Dendritic cell treated with granulocyte-macrophage colony-stimulating factor and Interleukin-4, amounts not matched to agents 40 ng/mL and 50 ng/mL, for 4 days (primary cell): ENCODE results near the gene TMEM63A.

Experiments
- H3K27ac Mint-ChIP-seq: one replicate; pipeline ENCODE4 v1.8.0; 2022; ENCODE audit warnings: mild to moderate bottlenecking, mixed read lengths
- H3K27me3 Mint-ChIP-seq: one replicate; pipeline ENCODE4 v1.8.0; 2022; ENCODE audit warnings: mild to moderate bottlenecking, mixed read lengths
- H3K36me3 Mint-ChIP-seq: one replicate; pipeline ENCODE4 v1.8.0; 2022; ENCODE audit warnings: low read depth, mixed read lengths
- H3K4me1 Mint-ChIP-seq: one replicate; pipeline ENCODE4 v1.8.0; 2022; ENCODE audit warnings: low read depth, mixed read lengths
- H3K4me3 Mint-ChIP-seq: one replicate; pipeline ENCODE4 v1.8.0; 2022; ENCODE audit warnings: mild to moderate bottlenecking, moderate library complexity, mixed read lengths
- H3K9me3 Mint-ChIP-seq: one replicate; pipeline ENCODE4 v1.8.0; 2022; ENCODE audit warnings: mixed read lengths
- intact Hi-C: fragments of 100-400 bp; cut with micrococcal nuclease; formaldehyde crosslinking; loops from one replicate; pipeline ENCODE4 v1.15.0; 2022

Gene TMEM63A

GRCh38 chr1:225834417-225835329 lies 47.5 kb downstream of the TMEM63A start:
- Mint-ChIP-seq H3K27me3 (no peaks in the 10 kb centered on the region), H3K36me3 (peaks cover 97% of the 10 kb centered on the region), H3K4me3 (no peak overlapping the region), H3K27ac (no peak overlapping the region), H3K4me1 (peaks cover 12% of the 10 kb centered on the region), H3K9me3 (no peaks in the 10 kb centered on the region)
- intact Hi-C loops, result no loop called here

- Mint-ChIP-seq H3K36me3 (peaks cover 82% of the 10 kb centered on the region), H3K4me3 (no peak overlapping the region), H3K27ac (no peak overlapping the region), H3K27me3 (no peaks in the 10 kb centered on the region), H3K9me3 (no peaks in the 10 kb centered on the region), H3K4me1 (peaks cover 32% of the 10 kb centered on the region)
- intact Hi-C loops, result no loop called here
Measured at GRCh38 chr1:225830841-225831240, 51.3 kb downstream of the TMEM63A start.

- no peak overlapping the region for H3K4me3 Mint-ChIP-seq
- peaks cover 52% of the 10 kb centered on the region for H3K4me1 Mint-ChIP-seq
- no peak overlapping the region for H3K27ac Mint-ChIP-seq
- H3K27me3 Mint-ChIP-seq, result no peaks in the 10 kb centered on the region
- no peaks in the 10 kb centered on the region for H3K9me3 Mint-ChIP-seq
- intact Hi-C loops, result no loop called here
- peaks cover 69% of the 10 kb centered on the region for H3K36me3 Mint-ChIP-seq
Measured at GRCh38 chr1:225828706-225829345, 53.4 kb downstream of the TMEM63A start.

GRCh38 chr1:225827076-225827475 lies 55.1 kb downstream of the TMEM63A start:
- peak overlapping the region; percentile 66 for H3K27ac Mint-ChIP-seq
- H3K27me3 Mint-ChIP-seq, result no peaks in the 10 kb centered on the region
- H3K4me3 Mint-ChIP-seq, result no peak overlapping the region
- peaks cover 59% of the 10 kb centered on the region for H3K4me1 Mint-ChIP-seq
- intact Hi-C loops, result no loop called here
- no peaks in the 10 kb centered on the region for H3K9me3 Mint-ChIP-seq
- H3K36me3 Mint-ChIP-seq, result peaks cover 61% of the 10 kb centered on the region

GRCh38 chr1:225825607-225826007 lies 56.6 kb downstream of the TMEM63A start:
- Mint-ChIP-seq H3K27me3 (no peaks in the 10 kb centered on the region), H3K9me3 (no peaks in the 10 kb centered on the region), H3K27ac (peak overlapping the region; percentile 66), H3K4me3 (peak overlapping the region; percentile 45), H3K4me1 (peaks cover 60% of the 10 kb centered on the region), H3K36me3 (peaks cover 53% of the 10 kb centered on the region)
- intact Hi-C loops, result no loop called here

- Mint-ChIP-seq H3K9me3 (no peaks in the 10 kb centered on the region), H3K4me3 (no peak overlapping the region), H3K27ac (peak overlapping the region; percentile 66), H3K27me3 (no peaks in the 10 kb centered on the region), H3K4me1 (peaks cover 58% of the 10 kb centered on the region), H3K36me3 (peaks cover 53% of the 10 kb centered on the region)
- intact Hi-C loops, result no loop called here
Measured at GRCh38 chr1:225825078-225825477, 57.1 kb downstream of the TMEM63A start.

- no peaks in the 10 kb centered on the region for H3K27me3 Mint-ChIP-seq
- peaks cover 53% of the 10 kb centered on the region for H3K36me3 Mint-ChIP-seq
- no peak overlapping the region for H3K27ac Mint-ChIP-seq
- H3K4me1 Mint-ChIP-seq, result peaks cover 53% of the 10 kb centered on the region
- intact Hi-C loops, result no loop called here
- no peaks in the 10 kb centered on the region for H3K9me3 Mint-ChIP-seq
- H3K4me3 Mint-ChIP-seq, result no peak overlapping the region
Measured at GRCh38 chr1:225824533-225824941, 57.6 kb downstream of the TMEM63A start.

- Mint-ChIP-seq H3K9me3 (no peaks in the 10 kb centered on the region), H3K36me3 (peaks cover 51% of the 10 kb centered on the region), H3K27me3 (no peaks in the 10 kb centered on the region), H3K27ac (no peak overlapping the region), H3K4me3 (no peak overlapping the region), H3K4me1 (peaks cover 50% of the 10 kb centered on the region)
- intact Hi-C loops, result no loop called here
Measured at GRCh38 chr1:225823811-225824261, 58.3 kb downstream of the TMEM63A start.

- no peaks in the 10 kb centered on the region for H3K9me3 Mint-ChIP-seq
- intact Hi-C loops, result no loop called here
- no peaks in the 10 kb centered on the region for H3K27me3 Mint-ChIP-seq
- H3K36me3 Mint-ChIP-seq, result peaks cover 46% of the 10 kb centered on the region
- H3K27ac Mint-ChIP-seq, result no peak overlapping the region
- no peak overlapping the region for H3K4me3 Mint-ChIP-seq
- H3K4me1 Mint-ChIP-seq, result peaks cover 55% of the 10 kb centered on the region
Measured at GRCh38 chr1:225822655-225823403, 59.4 kb downstream of the TMEM63A start.

- Mint-ChIP-seq H3K4me3 (no peak overlapping the region), H3K36me3 (peaks cover 43% of the 10 kb centered on the region), H3K9me3 (no peaks in the 10 kb centered on the region), H3K4me1 (peaks cover 50% of the 10 kb centered on the region), H3K27ac (no peak overlapping the region), H3K27me3 (no peaks in the 10 kb centered on the region)
- intact Hi-C loops, result no loop called here
Measured at GRCh38 chr1:225820522-225821120, 61.6 kb downstream of the TMEM63A start.

- H3K27ac Mint-ChIP-seq, result no peak overlapping the region
- no peak overlapping the region for H3K4me3 Mint-ChIP-seq
- H3K9me3 Mint-ChIP-seq, result no peaks in the 10 kb centered on the region
- intact Hi-C loops, result no loop called here
- H3K36me3 Mint-ChIP-seq, result peaks cover 45% of the 10 kb centered on the region
- H3K27me3 Mint-ChIP-seq, result no peaks in the 10 kb centered on the region
- H3K4me1 Mint-ChIP-seq, result peaks cover 43% of the 10 kb centered on the region
Measured at GRCh38 chr1:225819346-225820192, 62.6 kb downstream of the TMEM63A start.

- no peaks in the 10 kb centered on the region for H3K27me3 Mint-ChIP-seq
Measured at GRCh38 chr1:225818229-225818628, 64.0 kb downstream of the TMEM63A start.

GRCh38 chr1:225817611-225818061 lies 64.5 kb downstream of the TMEM63A start:
- Mint-ChIP-seq H3K4me3 (no peak overlapping the region), H3K27ac (peak overlapping the region; percentile 62), H3K4me1 (peaks cover 53% of the 10 kb centered on the region), H3K27me3 (no peaks in the 10 kb centered on the region), H3K9me3 (no peaks in the 10 kb centered on the region), H3K36me3 (peaks cover 35% of the 10 kb centered on the region)
- intact Hi-C loops, result no loop called here

More at GRCh38 chr1:225818229-225818628, 64.0 kb downstream of the TMEM63A start:
- Mint-ChIP-seq H3K4me3 (no peak overlapping the region), H3K27ac (peak overlapping the region; percentile 62), H3K4me1 (peaks cover 48% of the 10 kb centered on the region), H3K36me3 (peaks cover 39% of the 10 kb centered on the region), H3K9me3 (no peaks in the 10 kb centered on the region)
- intact Hi-C loops, result no loop called here
